Activated CD8-positive, alpha-beta memory T cell treated with anti-CD3 and anti-CD28 coated beads, Interleukin-2, amount 50 U/mL, for 24 hours (primary cell): ENCODE measurements around the gene RPL13.
"Not testable (repeated sequence)": the region's sequence is repeated elsewhere in the genome, so short reads cannot be mapped to it uniquely, and the experiment has no call there.

Source experiments
- DNase-seq: peaks from one replicate; pipeline ENCODE4 v3.0.0-alpha.2; 2020; ENCODE audit errors: extremely low read depth

The RPL13 gene

DNA sequence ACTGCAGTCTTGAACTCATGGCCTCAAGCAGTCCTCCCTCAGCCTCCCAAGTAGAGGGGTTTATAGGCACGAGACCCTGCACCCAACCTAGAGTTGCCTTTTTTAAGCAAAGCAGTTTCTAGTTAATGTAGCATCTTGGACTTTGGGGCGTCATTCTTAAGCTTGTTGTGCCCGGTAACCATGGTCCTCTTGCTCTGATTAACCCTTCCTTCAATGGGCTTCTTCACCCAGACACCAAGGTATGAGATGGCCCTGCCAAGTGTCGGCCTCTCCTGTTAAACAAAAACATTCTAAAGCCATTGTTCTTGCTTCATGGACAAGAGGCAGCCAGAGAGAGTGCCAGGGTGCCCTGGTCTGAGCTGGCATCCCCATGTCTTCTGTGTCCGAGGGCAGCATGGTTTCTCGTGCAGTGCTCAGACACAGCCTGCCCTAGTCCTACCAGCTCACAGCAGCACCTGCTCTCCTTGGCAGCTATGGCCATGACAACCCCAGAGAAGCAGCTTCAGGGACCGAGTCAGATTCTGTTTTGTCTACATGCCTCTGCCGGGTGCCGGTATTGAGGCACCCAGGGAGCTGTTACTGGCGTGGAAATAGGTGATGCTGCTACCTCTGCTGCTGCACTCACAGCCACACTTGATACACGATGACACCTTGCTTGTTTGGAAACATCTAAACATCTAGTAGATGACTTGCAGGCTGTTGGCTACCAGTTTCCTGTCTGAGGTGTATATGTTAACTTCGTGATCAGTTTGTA lies 3.3 kb downstream of the RPL13 start:
- no peak for DNase-seq

DNA sequence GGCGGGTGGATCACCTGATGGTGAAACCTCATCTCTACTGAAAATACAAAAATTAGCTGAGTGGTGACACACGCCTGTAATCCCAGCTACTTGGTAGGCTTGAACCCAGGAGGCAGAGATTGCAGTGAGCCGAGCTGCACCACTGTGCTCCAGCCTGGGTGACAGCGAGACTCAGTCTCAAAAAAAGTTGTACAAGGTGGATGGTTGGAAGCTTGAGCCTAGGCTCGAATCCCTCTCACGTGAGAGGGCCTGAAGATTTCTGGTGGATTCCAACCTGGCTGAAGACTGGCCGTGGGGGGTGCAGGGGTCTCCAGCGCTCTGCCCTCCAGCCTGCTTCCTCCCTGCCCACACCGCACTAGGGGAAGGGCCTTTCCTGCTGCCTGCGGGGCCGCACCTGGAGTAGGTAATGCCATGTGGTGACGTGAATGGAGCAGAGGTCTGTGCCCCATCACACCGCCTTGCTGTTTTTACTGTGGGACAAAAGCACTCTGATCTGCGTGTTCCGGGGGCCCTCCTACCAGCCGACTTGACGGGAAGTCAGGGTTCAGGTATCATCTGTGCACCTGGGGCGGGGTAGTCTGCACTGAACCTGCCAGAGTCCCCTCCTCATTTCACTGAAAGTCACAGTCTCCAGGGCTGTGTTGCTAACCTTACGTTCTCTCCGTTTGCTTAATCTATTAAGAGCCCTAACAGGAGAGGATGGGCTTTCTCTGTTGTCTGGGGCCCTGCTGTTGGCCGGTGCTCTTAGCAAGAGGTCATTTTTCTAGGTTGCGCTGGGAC lies 4.2 kb downstream of the RPL13 start:
- DNase-seq: no peak

DNA sequence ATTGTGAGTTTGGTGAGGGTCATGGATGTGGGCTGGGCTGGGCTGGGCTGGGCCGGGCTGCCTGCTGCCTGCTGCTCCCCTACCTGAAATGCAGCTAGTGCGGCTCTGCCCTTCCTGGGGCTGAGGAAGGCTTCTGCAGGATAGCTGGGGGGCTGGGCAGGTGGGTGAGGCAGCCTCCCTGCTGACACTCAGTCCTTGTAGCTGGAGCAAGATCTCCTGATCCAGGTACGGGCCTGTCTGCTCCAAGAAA lies 4.7 kb downstream of the RPL13 start:
- DNase-seq: no peak

DNA sequence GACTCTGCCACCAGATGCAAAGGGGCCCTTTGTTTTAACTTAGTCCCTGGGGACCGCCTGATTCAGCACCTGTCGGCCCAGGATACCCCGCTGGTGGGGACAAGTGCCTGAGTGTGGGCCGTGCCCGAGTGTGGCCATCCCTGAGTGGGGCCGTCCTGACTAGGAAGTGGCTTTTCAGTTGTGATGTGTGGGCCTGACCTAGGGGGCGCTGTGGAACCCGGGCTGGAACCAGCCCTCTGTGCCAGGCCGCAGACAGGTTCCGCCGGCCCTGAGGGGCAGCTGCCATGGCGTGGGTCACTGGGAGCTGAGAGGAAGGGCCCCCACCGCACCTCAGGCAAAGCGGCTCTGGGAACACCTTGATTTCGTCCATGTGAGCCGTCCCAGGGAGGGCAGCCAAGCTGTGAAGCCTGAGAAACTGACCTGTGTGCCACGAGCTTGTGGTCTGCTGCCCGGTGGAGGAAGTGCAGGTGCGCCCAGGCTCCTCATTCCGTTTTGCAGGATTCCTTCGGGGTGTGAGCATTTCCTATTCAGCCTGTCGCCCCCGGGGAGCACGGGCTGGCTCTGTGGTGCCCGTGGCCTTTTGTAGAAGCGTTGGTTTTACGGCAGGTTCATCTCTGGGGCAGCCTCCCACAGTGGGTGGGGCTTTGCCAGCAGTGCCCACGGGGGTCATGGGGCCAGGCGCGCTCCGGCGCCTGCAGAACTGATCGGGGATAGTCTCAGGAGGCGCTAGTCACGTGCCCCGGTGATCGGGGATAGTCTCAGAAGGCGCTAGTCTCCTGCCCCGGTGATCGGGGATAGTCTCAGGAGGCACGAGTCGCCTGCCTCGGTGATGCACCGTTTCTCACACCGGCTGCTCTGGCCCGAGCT lies 5.3 kb downstream of the RPL13 start:
- peak; percentile 21 for DNase-seq

DNA sequence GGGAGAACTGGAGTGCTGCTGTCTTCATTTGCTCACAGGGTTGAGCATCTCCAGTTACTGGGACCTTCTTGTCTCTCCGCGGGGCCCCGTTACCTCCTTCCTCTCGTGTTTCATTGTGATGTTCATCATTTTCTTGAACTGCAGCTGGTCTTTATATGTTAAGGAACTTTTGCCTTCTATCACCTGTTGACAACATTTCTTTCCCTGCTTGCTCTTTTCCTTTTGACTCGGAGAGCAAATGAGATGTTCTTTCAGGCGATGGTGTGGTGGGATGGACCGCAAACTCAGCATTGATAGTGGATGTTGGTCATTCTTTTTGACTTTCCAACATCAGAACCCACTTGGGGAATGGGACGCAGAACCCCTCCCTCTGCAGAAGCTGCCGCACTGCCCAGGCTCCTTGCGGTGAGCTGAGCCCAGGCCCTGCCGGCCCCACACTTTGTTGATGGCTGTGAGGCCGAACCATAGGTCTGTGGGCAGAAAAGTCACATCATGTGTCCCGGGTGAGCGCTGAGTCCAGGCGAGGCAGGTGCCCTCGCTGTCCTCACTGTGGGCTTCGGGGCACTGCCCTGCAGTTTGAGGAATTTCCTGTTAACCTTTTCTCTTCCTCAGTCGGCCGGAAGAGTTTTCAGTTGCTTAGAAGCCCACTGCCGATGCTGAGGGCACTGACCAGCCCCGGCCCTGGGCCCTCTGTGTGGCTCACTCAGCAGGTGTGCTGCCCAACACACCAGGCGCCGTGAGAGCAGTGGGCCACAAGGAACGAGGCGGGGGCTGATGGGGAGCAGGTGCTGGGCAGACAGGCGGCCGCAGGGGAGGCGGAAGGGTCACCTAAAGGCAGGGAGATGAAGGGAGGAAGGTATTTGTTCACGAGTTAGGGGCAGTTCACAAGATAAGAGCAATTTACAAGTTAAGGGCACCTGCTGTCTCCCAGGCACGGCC lies 7.4 kb downstream of the RPL13 start:
- no peak for DNase-seq

DNA sequence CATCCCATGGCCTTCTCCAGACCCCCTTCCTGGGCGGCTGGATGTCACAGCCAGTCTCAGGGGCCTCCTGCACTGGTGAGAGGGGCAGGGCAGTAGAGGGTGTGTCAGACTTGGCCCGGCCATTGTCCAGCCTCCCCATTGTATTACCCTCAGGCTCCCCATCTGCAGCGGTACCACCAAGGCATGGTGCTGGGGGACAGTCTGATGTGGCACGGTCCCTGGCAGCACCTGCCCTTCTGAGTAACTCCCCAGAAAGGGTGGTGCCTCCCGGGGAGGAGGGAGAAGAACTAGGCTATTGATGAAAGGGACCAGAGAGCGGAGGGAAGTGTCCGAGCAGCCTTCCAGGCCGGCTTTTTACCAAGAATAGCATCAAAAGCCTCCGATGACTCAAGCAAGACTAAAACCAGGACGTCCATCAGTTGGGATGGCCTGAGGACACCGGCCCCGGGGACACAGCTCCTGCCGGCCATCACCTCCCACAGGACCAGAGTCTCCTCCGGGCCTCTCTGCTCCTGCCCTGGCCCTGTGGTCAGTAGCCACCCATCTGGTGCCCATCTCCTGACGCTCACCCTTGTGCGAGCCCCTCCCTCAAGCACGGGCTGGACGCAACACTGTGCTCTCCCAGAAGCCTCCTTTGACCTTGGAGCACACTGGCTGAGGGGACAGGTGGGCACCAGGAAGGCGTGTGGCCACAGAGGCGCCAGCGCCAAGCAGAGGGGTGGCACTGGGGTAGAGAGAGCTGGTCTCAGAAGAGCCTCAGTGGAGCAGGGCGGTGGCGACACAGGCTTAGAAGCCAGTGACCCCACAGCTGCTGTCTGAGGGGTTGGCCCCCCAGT lies 9.2 kb downstream of the RPL13 start:
- DNase-seq: no peak

DNA sequence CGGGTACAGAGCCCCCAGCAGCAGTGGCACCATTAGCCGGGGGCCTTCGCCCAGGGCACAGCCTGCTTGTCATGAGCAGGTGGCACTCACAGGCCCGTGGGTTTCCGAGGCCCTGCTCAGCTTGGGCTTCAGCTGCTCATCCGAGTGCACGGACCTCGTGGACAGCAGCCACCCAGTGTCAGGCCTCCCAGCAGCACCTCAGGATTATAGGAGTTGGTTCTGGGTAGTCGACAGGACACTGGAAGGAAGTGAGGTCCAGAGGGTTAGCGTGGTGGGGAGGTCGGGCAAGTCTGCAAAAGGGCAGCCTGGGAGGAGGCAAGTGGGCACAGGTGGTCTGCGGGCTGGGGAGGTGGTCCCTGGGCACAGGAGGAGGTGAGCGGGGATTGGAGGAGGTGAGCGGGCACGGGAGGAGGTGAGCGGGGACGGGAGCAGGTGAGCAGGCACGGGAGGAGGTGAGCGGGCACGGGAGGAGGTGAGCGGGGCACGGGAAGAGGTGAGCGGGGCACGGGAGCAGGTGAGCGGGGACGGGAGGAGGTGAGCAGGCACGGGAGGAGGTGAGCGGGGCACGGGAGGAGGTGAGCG lies 10.0 kb downstream of the RPL13 start:
- no peak for DNase-seq

DNA sequence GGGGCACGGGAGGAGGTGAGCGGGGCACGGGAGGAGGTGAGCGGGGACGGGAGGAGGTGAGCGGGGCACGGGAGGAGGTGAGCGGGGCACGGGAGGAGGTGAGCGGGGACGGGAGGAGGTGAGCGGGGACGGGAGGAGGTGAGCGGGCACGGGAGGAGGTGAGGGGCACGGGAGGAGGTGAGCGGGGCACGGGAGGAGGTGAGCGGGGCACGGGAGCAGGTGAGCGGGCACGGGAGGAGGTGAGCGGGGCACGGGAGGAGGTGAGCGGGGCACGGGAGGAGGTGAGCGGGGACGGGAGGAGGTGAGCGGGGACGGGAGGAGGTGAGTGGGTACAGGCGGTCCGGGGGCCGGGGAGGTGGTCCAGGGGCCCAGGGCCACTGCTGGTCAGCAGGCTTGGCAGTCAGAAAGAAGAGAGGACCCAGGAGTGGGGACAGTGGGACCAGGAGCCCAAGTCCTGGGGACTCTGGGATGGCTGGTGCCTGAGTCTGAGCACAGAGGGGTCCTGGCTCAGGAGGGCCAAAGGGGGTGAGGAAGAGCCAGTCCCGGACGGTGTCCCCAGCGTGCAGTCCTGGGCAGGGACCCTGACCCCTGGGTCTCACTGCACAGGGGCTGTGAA lies 10.6 kb downstream of the RPL13 start:
- not testable (repeated sequence) for DNase-seq

DNA sequence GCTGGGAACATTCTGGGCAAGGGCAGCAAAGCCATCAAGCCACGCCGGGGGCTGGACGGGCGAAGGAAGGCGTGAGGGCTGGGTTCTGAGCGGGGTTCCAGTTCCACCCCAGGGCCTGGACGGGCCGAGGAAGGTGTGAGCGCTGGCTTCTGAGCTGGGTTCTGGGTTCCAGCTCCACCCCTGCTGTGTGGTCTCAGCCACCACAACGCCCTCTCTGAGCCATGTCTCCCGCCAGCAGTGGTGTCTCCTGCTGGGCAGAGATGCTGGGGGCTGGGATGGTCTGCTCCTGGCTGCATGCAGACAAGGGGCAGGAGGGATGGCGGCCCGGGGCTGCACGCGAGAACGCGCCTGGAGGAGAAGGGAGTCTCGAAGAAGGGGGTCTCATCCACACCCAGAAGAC lies 11.2 kb downstream of the RPL13 start:
- DNase-seq: no peak

DNA sequence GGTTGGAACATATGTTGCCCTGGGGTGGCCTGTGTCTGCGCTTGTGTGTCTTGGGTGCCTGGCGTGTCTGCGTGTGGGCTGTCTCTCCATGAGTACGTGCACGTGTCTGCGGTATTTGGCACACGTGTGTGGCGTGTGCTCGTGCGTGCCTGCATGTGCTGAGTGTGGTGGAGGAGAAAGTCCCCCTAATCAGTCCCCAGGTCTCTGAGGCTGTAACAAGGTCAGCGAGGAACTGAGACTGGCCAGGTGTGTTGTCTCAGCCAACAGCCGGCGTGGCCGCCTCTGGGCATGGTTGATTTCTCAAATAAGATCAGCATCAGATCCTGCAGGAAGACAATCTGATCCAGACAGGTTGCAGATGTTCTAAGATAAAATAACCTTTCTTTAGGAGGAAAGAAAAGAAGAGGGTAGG lies 11.6 kb downstream of the RPL13 start:
- DNase-seq: no peak

DNA sequence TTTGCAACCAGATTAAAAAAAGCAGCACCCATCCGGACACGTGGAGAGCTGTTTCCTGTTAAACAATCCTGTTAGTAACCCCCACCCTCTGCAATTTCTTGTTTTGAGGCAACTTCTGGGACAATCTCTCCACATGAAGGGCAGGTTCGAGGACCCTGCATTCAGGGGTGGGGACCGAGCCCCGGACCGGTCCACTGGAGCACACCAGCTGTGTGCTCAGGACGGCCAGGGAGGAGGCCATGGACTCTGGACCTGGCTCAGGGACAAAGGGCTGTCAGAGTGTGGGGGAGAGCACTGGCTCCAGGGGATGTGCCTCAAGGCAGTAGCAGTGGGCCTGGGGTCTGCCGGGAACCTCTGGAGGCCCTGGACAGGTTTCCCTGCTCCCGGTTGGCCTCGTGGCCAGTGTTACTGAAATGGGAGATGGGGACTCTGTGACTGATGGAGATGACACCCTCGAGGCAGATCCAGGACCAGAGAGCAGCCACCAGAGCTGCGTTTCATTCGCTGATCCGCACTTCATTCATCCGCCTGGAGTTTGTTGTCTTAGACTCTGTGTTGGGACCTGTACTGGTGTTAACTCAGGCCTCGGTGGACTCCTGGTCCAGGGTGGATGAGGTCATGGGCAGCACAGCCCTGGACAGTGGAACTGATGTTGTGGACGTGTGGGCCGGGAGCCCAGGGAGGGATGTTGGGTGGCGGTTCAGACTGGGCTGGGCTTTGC lies 12.2 kb downstream of the RPL13 start:
- DNase-seq: no peak

DNA sequence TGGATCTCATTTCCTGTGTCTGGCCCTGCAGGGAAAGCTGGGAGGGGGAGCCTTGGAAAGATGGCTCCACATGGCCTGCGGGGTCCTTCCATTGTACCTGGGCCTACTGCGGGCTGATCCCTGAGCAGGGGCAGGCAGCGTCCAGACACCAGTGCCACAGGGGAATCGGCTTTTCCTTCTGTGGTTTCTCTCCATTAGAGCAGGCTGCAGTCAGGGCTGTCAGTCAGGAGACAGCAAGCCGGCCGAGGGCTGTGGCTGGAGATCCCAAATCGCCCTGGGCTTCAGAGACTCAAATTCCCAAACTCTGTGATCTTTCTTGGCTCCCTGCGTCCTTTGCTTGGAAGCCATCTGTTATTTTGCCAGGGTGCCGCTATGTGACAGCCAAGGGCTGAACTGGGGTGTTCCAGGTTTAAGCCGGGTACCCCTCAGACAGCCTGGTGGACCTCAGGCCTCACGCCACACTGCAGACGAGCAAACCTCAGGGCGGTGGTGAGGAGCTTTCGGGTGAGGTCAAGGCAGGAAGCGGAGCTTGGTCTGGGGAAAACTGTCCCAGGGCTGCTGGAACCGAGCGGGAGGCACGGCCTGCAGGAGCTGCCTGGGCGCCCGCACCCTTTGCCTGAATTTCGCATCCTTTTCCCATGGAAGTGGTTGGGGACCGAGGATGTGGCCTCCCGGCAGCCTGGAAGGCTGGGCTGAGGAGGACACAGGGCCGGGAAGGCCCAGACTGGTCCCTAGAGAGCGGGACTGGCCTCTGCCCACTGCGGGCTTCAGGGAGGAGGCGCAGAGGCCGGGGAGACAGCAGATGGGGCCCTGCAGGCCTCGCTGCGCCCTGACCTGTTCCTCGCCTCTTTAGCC lies 13.6 kb downstream of the RPL13 start:
- no peak for DNase-seq

DNA sequence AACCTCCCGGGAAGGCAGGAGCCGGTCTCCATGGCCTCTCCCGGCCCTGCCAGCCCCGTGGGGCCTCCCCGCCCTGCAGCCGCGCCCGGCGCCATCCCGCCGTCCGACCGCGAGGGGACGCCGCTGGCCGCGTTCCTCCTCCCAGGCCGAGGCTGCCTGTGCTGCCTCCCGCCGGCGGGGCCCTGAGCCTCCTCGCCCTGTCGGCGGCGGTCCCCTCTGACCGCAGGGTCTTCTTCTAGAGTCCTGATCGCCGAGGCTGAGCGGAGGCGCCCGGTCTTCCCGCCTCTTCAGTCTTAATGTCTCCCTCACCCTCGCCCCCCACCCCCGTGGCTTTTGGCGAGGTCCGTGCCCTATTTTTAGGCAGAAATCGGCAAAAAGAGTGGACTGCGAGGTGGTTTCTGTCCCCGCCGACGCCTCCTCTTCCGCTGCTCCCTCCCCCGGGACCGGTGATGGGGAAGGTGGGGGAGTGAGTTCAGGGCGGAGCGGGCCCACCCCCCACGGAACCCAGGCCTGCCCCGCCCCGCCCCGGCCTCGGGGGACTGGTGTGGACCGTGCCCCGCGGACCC lies 14.3 kb downstream of the RPL13 start:
- DNase-seq: no peak

DNA sequence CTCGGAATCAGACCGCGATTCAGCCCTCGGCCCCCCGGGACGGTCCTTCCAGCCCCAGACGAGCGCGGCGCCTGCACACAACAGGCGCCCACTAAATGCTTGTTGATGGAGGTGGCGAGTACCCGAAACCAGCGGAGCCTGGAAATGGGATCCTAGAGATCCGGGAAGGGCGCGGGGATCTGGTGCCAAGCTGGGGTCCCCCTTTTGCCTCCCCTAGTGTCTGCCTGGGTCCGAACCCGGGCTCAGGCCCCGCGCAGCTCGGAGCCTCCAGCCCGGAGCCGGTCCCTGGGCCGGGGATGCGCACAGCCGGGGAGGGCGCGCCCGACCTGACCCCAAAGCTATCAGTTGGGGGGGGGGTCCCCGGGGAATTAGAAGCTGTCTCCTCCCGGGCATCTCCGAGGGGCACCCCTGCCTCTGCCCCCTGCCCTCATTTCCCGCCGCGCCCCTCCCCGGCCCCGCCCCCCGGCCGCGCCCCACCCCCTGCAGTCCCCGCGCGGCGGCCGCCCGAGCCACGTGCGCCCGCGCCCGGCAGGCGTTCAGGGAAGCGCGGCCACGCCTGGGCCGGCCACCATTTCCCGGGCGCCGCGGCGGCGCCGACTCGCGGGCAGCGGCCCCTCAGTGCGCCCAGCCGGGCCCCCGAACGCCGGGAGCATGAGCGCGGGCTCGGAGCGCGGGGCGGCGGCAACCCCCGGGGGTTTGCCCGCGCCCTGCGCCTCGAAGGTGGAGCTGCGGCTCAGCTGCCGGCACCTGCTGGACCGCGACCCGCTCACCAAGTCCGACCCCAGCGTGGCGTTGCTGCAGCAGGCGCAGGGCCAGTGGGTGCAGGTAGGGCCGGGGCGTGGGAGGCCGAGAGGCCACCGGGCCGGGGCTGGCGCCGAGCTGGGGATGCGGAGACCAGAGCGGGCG lies 15.0 kb downstream of the RPL13 start, which contains the start of gene CPNE7:
Gene CPNE7 (plus strand): TSS at position 512 of the 906 bp plus-strand sequence. CDS start 140 bp downstream, at position 652.
- no peak for DNase-seq

DNA sequence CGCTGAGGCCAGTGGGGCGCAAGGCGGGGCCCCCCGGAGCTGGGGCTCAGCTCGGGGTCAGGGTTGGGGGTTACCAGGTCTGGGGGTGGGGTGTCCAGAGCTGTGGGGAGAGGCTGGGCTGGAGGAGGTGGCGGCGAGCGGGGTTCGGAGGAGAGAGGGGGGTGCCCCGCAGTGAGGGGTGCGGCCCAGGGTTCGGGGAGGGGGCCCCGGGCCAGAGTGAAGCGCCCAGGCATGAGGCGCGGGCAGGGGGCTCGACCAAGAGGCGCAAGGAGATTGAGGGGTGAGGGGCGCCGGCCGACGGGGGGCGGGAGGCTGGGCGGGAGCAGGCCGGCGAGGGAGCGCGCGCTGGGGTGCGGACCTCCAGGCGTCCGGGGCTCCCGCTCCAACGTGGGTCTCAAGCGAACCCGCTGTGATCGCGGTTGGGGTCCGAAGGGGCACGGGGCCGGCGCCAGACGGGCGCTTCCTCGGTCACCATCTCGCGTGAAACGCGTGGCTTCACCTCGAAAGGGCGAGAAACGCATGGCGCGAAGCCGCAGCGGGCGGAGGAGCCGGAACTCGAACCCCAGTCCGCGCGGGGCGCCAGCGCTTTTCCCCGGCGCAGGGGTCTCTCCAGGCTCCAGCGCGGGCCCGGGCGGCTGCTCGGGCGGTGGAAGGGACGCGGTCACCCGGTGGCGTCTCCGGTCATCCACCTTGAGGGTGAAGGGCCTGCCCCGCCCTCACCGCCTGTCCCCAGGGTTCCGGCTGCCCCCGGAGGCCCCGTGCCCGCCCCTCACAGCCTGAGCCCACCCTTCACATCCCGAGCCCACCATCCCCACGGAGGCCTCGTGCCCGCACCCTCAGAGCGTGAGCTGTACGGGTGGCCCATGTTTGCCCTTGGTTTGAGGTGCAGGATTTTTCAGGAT lies 15.9 kb downstream of the RPL13 start:
- no peak for DNase-seq
